K562 (cell line): Measurements from ENCODE around the gene TSPAN12. TPM values are rescaled to one million over a fixed set of nuclear protein-coding genes. Genes with fewer than 3 reads are reported as not detected.

Source experiments
- CREB3L1 ChIP-seq: fragments of 450-650 bp; IDR thresholded peaks from 2 replicates; pipeline ENCODE4 v1.6.1; 2014; ENCODE audit warnings: low read depth, mild to moderate bottlenecking, moderate library complexity, borderline replicate concordance
- ELK1 ChIP-seq: sonication (generic); formaldehyde crosslinking; IDR thresholded peaks from 2 replicates; pipeline ENCODE4 v1.8.1; 2022; ENCODE audit warnings: missing genetic modification reagents
- ETS1 ChIP-seq: conservative IDR thresholded peaks from 2 replicates; pipeline ENCODE4 v1.6.1; 2011; ENCODE audit warnings: low read depth, mild to moderate bottlenecking, low read length; ENCODE audit not compliant: control insufficient read depth
- EZH2 ChIP-seq: IDR thresholded peaks from 2 replicates; pipeline ENCODE4 v1.6.1; 2012; ENCODE audit warnings: low read depth, mild to moderate bottlenecking, inconsistent platforms, low read length, borderline replicate concordance
- MGA ChIP-seq: fragments of 450-650 bp; IDR thresholded peaks from 2 replicates; pipeline ENCODE4 v1.6.1; 2016; ENCODE audit warnings: mild to moderate bottlenecking, moderate library complexity
- PURB ChIP-seq: sonication (generic); formaldehyde crosslinking; IDR thresholded peaks from 2 replicates; pipeline ENCODE4 v1.9.0; 2021; ENCODE audit warnings: low read depth, mild to moderate bottlenecking, missing genetic modification reagents
- RNF2 ChIP-seq: sonication (generic); IDR thresholded peaks from 2 replicates; pipeline ENCODE4 v1.6.1; 2016
- SIN3A ChIP-seq, 2 experiments: fragments of 150-350 bp in 1 of 2; IDR thresholded peaks; 2 replicates each; pipeline ENCODE4 v1.6.1; 2011 to 2016; ENCODE audit warnings: borderline replicate concordance in 2 of 2, low read depth in 2 of 2, low read length in 2 of 2, mild to moderate bottlenecking in 2 of 2, moderate library complexity in 2 of 2; ENCODE audit not compliant: control insufficient read depth in 1 of 2
- ZNF444 ChIP-seq: fragments of 250-450 bp; sonication (Bioruptor Pico); IDR thresholded peaks from 2 replicates; pipeline ENCODE4 v1.4.0; 2020; ENCODE audit warnings: mild to moderate bottlenecking, moderate library complexity
- ZSCAN29 ChIP-seq: fragments of 450-650 bp; IDR thresholded peaks from 2 replicates; pipeline ENCODE4 v1.6.1; 2017
- polyA plus RNA-seq, 8 experiments: library from polyadenylated mRNA; depleted of rRNA in 4 of 8; stranded (reverse) in 5 of 8; unstranded in 3 of 8; fragments of >200 nt; fragmentation: Nextera tagmentation in 2 of 8; fragmentation: Illumina TruSeq in 1 of 8; extraction: Ambion mirVana in 2 of 8; extraction: Trizol in 1 of 8; gene quantifications; 2 replicates each; pipeline versions ENCODE4 v1.2.1 to v1.2.3, GENCODE V29; 2011 to 2014; ENCODE audit warnings: inconsistent platforms in 1 of 8, missing spikeins in 1 of 8
- total RNA-seq, 7 experiments: library from RNA; depleted of rRNA in 6 of 7; stranded (reverse); fragments of >200 nt in 6 of 7; fragmentation: Illumina TruSeq in 2 of 7; extraction: Trizol in 2 of 7; gene quantifications; 2 replicates each; pipeline versions ENCODE4 v1.2.1 to v1.2.3, GENCODE V29; 2011 to 2021; ENCODE audit warnings: low replicate concordance in 1 of 7

TSPAN12 gene
- total and polyA plus RNA-seq, 9 of the 15 experiments (the other 6 are each of a cell fraction or from before 2014, with no cell fraction given): 0.13 to 1.7 (median 0.35) TPM; not detected in 1

- TF ChIP-seq MGA (peak; percentile 87), PURB (CRISPR knock-in tag) (no peak), ZNF444 (CRISPR knock-in tag) (no peak), ZSCAN29 (peak; percentile 85; the same call in 1 of the 2 replicates), ETS1 (peak; percentile 45; the same call in 1 of the 2 replicates), CREB3L1 (peak; percentile 39; the same call in 1 of the 2 replicates), RNF2 (0 out of 2 replicates have a peak, but pooled peaks have one; percentile 1), EZH2 (0 out of 2 replicates have a peak, but pooled peaks have one; percentile 34), SIN3A (IDR thresholded peaks at IDR 0.05; ENCODE audit: borderline replicate concordance in 2 of 2, control insufficient read depth in 1 of 2, low read depth in 2 of 2, low read length in 2 of 2) (0 out of 4 replicates have a peak, but pooled peaks of 1 of the 2 experiments have one; percentile 12), ELK1 (CRISPR knock-in tag) (no peak)
Observed at GRCh38 chr7:120856621-120857352, 1.2 kb downstream of the TSPAN12 start (continued).
